HG03558 (cell line): Measurements from ENCODE around the gene CHST5.
"Not testable (repeated sequence)": the region's sequence is repeated elsewhere in the genome, so short reads cannot be mapped to it uniquely, and the experiment has no call there.

ENCODE experiments used
- ATAC-seq: cut with Tn5 transposase; IDR thresholded peaks from one replicate; pipeline ENCODE4 v1.9.1; 2021; ENCODE audit warnings: moderate number of reproducible peaks; ENCODE audit not compliant: unreplicated experiment; ENCODE audit errors: extremely low read depth

CHST5 gene

DNA sequence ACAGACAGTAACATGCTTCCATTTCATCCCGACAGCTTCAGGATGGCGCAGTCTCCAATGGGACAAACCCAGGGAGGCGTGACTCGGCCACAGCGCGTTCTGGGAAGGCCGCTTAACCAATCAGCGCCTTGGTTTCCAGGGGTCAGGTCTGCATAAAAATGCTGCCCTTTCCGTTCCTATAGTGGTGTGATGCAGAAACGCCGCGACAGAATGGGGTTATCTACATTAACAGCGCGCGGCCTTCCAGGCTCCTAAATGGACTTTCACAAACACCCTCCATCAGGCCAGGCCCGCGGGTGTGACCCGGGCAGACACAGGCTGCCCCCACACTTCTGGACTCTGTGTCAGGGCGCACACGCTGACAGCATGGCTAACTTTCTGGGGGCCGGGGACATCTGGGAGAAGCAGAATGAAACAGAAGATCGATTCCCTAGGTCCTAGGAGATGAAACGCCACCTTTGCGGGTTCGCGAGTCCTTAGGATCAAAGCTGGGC lies 19.4 kb upstream of the CHST5 start:
- no peak for ATAC-seq

GRCh38 chr16:75552951-75553350 lies 17.0 kb upstream of the CHST5 start:
- no peak for ATAC-seq

DNA sequence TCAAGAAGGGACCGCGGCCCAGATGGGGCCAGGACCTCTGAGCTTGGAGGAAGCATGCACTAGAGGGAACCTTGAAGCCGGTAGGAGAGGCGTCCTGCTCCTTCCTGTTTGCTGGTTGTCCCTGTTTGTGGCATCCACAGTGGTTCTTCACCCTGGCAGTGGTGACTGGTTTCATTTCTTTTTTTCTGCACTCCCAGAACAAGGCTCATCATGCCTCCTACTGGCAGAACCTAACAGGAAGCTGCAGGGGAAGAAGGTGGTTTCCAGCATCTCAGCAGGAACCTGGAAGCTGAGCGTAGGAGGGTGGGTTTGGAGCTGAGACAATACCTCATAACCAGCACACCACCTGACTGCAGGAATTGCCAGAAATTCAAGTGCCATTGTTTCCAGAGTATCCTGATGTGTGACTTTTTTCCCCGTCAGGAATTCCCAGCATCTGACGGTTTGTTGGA lies 14.3 kb upstream of the CHST5 start:
- peak; percentile 80 for ATAC-seq

DNA sequence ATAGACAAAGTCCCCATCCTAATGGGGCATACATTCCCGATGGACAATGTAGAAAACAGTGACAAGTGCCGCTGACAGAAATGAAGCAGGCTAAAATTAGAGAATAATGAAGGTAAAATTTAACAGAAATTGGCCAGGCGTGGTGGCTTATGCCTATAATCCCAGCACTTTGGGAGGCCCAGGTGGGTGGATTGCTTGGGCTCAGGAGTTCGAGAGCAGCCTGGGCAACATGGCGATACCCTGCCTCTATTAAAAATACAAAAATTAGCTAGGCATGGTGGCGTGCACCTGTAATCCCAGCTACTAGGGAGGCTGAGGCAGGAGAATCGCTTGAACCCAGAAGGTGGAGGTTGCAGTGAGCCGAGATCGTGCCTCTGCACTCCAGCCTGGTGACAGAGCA lies 12.5 kb upstream of the CHST5 start:
- not testable (repeated sequence) for ATAC-seq

DNA sequence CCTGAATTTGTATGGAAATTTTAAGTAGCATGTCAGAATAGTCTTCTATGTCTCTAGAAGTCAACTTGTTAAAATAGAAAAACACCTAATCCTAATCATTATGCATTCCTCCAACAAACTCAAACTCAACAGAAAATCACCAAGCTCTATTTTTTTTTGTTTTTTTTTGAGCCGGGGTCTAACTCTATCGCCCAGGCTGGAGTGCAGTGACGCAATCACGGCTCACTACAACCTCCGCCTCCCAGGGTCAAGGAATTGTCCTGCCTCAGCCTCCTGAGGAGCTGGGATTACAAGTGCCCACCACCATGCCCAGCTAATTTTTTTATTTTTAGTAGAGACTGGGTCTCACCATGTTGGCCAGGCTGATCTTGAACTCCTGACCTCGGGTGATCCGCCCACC lies 10.4 kb upstream of the CHST5 start:
- no peak for ATAC-seq

- not testable (repeated sequence) for ATAC-seq
These were observed 10.0 kb upstream of the CHST5 start for GRCh38 chr16:75545879-75546278.

GRCh38 chr16:75542462-75542861 lies 6.6 kb upstream of the CHST5 start:
- not testable (repeated sequence) for ATAC-seq

DNA sequence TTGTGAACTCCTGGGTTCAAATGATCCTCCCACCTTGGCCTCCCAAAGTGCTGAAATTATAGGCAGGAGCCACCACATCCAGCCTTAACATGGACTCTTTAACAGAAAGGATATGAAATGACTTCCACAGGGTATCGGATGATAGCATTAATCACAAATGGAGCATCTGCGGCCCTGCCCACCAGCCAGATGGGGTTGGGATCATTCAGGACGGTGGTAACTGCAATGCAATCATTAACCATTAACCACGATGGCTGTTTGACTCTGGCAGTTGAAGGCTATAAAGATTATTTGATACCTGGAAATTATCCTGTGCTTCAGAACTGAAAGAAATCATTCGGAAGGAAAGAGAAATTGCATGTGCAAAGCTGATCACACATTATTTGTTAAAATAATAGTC lies 5.3 kb upstream of the CHST5 start:
- ATAC-seq, result no peak

DNA sequence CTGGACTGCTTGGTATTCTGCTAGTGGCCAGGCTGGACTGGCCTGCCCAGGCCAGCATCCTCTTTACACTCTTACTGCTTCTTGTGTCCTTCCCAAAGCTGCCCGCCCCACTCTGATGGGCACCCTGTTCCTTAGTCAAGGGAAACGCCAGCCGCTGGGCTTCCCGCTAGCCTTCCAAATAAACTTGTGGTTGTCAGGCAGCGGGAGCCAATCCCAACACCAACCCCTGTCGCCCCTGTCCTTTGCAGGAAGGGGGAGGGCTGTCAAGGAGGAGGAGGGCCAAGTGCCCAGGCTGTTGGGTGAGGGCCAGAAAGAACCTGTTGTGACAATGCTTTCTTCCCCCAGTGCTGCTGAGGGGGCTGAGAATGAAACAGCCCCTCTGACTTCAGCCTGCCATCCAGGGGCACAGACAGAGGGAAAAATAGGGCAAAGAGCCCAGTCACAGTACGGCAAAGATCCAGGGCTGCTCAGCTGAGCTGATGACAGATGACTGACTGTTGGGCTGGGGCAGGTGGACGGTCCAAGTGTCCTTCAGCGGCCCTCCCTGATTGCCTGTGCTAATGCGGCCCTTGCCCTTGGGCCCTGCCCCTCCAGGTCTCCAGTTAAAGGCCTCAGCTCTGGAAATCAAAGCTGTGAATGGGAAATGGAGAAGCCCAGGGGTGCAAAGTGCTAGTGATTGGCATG lies 3.1 kb upstream of the CHST5 start:
- ATAC-seq, result not testable (repeated sequence)

GRCh38 chr16:75537776-75538175 lies 1.9 kb upstream of the CHST5 start:
- ATAC-seq, result no peak

DNA sequence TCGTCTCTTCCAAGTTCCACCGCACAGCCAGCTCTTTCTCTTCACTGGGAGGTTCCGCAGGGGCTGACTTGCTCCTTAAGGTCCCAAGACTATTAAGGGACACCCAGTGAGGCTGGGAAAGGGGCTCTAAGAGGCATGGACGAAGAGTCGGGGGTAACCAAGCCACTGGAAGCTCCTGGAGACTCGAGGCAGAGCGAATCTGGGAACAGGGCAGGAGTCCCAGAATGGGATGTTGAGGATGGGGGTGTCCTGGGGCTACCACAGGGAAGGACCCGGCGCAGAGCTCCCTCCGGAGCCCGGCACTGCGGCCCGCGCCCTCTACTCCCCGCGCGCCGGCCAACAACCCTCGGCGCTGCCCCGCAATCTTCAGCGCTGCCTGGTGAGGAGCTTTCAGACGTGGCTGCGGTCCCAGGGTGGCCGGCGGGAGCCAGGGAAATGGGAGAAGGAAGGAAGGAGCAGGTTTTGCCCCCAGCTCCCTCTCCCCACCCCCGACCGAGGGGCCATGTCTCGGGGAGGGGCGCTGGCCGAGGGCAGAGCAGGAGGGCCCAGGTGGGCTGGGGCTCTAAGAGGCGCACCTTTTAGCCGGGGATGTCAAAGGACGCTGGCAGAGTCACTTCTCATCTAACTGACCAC lies 581 bp downstream of the CHST5 start:
- no peak for ATAC-seq

GRCh38 chr16:75534560-75535205 lies 1.2 kb downstream of the CHST5 start:
- ATAC-seq, result no peak

DNA sequence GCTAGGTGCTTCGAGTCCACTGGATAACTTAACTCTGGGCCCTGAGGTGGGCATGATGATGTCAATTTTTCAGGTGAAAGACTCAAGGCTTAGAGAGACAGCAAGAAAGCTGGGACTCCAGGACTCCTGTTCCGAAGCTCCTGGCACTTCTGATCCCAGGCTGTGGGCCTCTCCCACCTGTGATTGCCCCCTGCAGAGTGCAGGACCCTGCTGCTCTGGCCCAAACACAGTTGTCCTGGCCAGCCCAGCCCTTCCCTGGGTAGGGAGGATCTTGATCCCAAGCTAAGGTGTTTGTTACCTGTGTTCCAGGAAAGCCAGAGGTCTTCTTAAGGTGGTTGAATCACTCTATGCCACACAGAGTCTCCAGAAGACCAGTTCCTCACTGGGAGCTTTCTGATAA lies 3.1 kb downstream of the CHST5 start:
- ATAC-seq, result no peak

GRCh38 chr16:75532142-75532765 lies 3.7 kb downstream of the CHST5 start:
- no peak for ATAC-seq

DNA sequence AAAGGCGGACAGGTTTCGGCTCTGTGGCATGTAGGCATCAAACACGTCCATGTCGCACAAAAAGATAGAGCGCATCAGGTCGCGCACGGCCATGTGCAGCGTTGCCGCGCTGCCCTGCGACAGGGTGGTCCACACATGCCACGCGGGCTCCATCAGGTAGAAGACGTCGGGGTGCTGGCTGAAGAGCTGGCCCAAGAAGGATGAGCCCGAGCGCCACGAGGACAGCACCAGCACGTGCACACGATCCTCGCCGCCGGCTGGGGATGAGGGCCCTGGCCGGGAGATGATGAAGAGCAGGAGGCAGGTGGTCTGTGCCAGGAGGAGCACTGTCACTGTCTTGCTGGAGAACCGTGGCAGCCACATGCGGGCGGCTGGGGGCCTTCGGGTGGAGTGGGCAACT lies 5.9 kb downstream of the CHST5 start:
- ATAC-seq, result no peak

DNA sequence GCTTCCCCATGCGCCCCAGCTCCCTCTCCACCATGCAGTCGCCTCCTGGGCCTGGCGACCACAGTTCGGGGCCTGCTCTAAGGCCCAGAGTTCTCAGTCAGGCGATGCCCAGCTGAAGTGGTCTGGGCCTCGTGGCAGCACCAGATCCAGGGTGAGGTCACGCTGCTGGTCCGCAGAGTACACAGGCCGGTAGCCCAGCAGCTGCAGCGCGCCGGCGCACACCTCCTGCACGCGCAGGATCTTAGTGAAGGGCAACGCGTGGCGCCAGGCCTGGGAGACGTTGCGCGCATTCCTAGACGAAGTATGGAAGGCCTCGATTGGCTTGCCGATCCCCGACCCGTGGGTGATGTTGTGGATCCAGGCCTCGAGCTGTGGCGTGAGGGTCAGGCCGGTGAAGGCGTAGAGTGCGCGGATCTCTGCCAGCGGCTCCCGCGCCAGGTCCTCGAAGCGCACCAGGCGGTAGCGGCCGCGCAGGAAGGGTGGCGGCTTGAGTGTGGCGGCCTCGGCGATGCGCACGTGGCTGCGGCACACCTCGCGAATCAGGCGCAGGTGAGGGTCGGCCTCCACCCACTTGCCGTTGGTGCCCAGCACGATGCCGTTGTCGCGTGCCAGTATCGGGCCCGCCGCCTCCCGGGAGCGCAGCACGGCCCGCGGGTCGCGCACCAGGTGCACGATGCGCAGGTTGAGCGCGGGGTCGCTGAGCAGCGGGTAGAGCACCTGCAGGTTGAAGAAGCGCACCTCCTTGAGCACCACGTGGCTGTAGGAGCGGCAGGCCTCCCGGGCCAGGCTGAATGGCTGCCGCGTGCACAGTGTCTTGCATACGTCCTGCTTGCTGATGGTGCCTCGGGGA lies 6.6 kb downstream of the CHST5 start:
- ATAC-seq, result no peak

DNA sequence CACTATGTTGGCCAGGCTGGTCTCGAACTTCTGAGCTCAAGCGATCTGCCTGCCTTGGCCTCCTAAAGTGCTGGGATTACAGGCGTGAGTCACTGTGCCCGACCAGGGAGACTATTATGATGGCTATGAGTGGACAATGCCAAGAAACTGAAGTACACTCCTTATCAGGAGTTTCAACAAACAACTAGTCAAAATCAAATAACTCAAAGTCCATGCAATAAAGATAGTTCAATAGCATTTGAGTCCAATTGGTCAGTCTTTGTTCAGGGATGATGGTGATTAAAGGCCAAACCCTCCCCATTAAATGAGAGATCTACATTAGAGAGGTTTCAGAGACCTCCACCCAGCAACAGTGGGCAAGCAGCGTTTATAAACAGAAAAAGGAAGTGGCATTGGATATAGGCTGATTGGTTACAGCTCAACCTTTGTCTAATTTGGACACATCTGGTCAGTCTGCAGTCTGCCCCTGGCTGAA lies 8.0 kb downstream of the CHST5 start:
- ATAC-seq, result no peak

DNA sequence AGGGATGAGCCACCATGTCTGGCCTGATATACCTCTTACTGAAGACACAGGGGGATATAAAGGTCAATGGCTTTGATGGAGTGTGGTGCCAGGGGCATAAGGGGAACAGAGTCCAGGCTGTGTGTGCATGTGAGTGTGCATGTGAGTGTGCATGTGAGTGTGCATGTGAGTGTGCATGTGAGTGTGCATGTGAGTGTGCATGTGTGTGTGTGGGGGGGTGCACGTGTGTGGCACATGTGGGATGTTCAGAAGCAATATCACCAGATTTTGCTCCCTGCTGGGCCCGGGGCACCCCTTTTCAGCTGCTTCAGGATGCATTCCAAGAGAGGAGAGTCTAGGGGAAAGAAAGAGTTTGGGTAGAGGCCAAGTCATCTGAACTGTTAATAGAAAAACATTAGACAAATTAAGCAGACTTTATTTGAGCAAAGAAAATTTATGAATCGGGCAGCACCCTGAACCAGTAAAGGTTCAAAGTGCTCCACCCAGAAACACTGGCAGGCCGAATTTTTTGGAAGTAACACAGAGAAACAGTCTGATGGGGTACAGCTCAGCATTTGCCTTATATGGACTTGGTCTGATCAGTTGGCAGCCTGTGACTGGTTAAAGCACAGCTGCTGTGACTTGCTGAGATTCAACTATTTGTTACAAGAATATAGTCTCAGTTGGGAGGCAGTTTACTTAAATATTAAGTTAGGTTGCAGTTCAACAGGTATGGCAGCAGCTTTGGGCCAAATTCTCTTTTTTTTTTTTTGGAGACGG lies 9.7 kb downstream of the CHST5 start:
- ATAC-seq, result no peak

- ATAC-seq, result no peak
These were observed 16.7 kb downstream of the CHST5 start for GRCh38 chr16:75519175-75519574.
